Measurements from ENCODE around the gene PRADC1. TPM values are rescaled to one million over a fixed set of nuclear protein-coding genes. Genes with fewer than 3 reads are reported as not detected.

Gene PRADC1
- total RNA-seq, 1 donor from 2014 or later: 97.4 TPM

GRCh38 chr2:73187549-73187948, 45.5 kb downstream of the PRADC1 start:
- Histone ChIP-seq H3K36me3 (no peaks in the 10 kb centered on the region), H3K4me1 (no peaks in the 10 kb centered on the region), H3K27me3 (ENCODE audit: low read depth) (peaks cover 44% of the 10 kb centered on the region), H3K4me3 (no peak overlapping the region), H3K9me3 (replicated peaks) (peaks cover 12% of the 10 kb centered on the region), H3K27ac (replicated peaks) (no peak overlapping the region)
- no peak for DNase-seq
- TF ChIP-seq CTCF (IDR thresholded peaks at IDR 0.05; ENCODE audit: borderline replicate concordance): no peak
- intact Hi-C loops (cut with micrococcal nuclease): no loop called here

GRCh38 chr2:73185965-73186364, 47.1 kb downstream of the PRADC1 start:
- TF ChIP-seq CTCF (IDR thresholded peaks at IDR 0.05; ENCODE audit: borderline replicate concordance): no peak
- Histone ChIP-seq H3K27me3 (ENCODE audit: low read depth) (peaks cover 49% of the 10 kb centered on the region), H3K36me3 (no peaks in the 10 kb centered on the region), H3K27ac (replicated peaks) (no peak overlapping the region), H3K4me1 (no peaks in the 10 kb centered on the region), H3K9me3 (replicated peaks) (peaks cover 12% of the 10 kb centered on the region), H3K4me3 (no peak overlapping the region)
- intact Hi-C loops (cut with micrococcal nuclease): no loop called here
- no peak for DNase-seq

Other genes starting within 250 kb of the PRADC1 start
- gene SFXN5, start 161.5 kb downstream of the PRADC1 start, total RNA-seq: 9.9 TPM
- 21.8 TPM for gene RAB11FIP5, start 120.3 kb downstream of the PRADC1 start, total RNA-seq
- not detected for gene NOTO, start 30.7 kb downstream of the PRADC1 start, total RNA-seq
- gene SMYD5, start 19.0 kb downstream of the PRADC1 start, total RNA-seq: 18.2 TPM
- gene CCT7, start 1.1 kb upstream of the PRADC1 start, total RNA-seq: 197 TPM
- 0.55 TPM for gene FBXO41, start 51.2 kb upstream of the PRADC1 start, total RNA-seq
- not detected for gene EGR4, start 60.3 kb upstream of the PRADC1 start, total RNA-seq
- 7.7 TPM for gene ALMS1, start 152.6 kb upstream of the PRADC1 start, total RNA-seq

All from left ventricle myocardium inferior (tissue), 1 donor.